ACC112 (cell line): ENCODE results near the gene KRTAP1-1.

Experiments used
- H2AFZ ChIP-seq: fragments of 200-600 bp; sonication (generic); one replicate; pipeline ENCODE4 v1.6.0; 2017; ENCODE audit warnings: antibody characterized with exemption, low read length; ENCODE audit not compliant: unreplicated experiment
- H3K27ac ChIP-seq: fragments of 200-600 bp; sonication (generic); 2 replicates; pipeline ENCODE4 v1.5.1; 2014; ENCODE audit warnings: low read depth, mild to moderate bottlenecking, antibody characterized with exemption, low read length, moderate library complexity
- H3K27me3 ChIP-seq: fragments of 200-600 bp; sonication (generic); 2 replicates; pipeline ENCODE4 v1.6.1; 2014; ENCODE audit warnings: mild to moderate bottlenecking, antibody characterized with exemption, low read length, moderate library complexity, mixed read lengths; ENCODE audit not compliant: insufficient read depth
- H3K36me3 ChIP-seq: fragments of 200-600 bp; sonication (generic); 2 replicates; pipeline ENCODE4 v1.6.1; 2016; ENCODE audit warnings: mild to moderate bottlenecking, antibody characterized with exemption, low read length, moderate library complexity, mixed read lengths; ENCODE audit not compliant: insufficient read depth
- H3K4me1 ChIP-seq: fragments of 200-600 bp; sonication (generic); one replicate; pipeline ENCODE4 v1.6.1; 2016; ENCODE audit warnings: low read length, mixed read lengths; ENCODE audit not compliant: insufficient read depth, unreplicated experiment, control insufficient read depth
- H3K4me3 ChIP-seq: fragments of 200-600 bp; sonication (generic); 2 replicates; pipeline ENCODE4 v1.5.1; 2014; ENCODE audit warnings: mild to moderate bottlenecking, low read depth, low read length
- H3K79me2 ChIP-seq: fragments of 200-600 bp; sonication (generic); one replicate; pipeline ENCODE4 v1.6.0; 2016; ENCODE audit warnings: low read length; ENCODE audit not compliant: control insufficient read depth, unreplicated experiment, insufficient read depth

The KRTAP1-1 gene

DNA sequence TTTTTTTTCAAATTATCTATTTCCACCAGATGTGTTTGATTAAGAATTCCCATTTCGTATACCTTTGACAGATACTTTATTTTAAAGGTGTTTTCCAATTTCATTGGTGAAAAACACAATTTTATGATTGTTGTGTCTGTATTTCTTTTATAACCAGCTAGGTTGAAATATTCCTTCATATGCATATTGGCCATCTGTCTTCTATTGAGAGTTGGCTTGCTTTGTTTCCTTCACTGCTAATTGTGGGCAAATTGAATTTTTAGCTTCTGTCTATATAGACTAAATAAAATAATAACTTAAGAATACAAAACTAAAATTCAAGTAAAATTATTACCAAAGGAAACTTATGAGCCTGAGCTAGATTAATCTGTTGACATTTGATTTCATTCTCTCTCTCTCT lies 46.1 kb downstream of the KRTAP1-1 start:
- Histone ChIP-seq H3K27ac (no peak overlapping the region), H3K79me2 (no peaks in the 10 kb centered on the region), H3K4me3 (no peak overlapping the region), H3K27me3 (no peaks in the 10 kb centered on the region), H2AFZ (no peak overlapping the region), H3K36me3 (no peaks in the 10 kb centered on the region), H3K4me1 (no peaks in the 10 kb centered on the region)

- Histone ChIP-seq H3K79me2 (no peaks in the 10 kb centered on the region), H2AFZ (no peak within 1 kb of the TSS), H3K27ac (no peak within 1 kb of the TSS), H3K4me3 (no peak within 1 kb of the TSS), H3K36me3 (no peaks in the 10 kb centered on the region), H3K27me3 (no peaks in the 10 kb centered on the region), H3K4me1 (no peaks in the 10 kb centered on the region)
Observed at GRCh38 chr17:40993839-40994238, 47.4 kb downstream of the KRTAP1-1 start, which contains the start of gene KRTAP3-3. Gene KRTAP3-3, minus strand, starts transcription at chr17:40994164. Its CDS starts 67 bp downstream, at chr17:40994097.

DNA sequence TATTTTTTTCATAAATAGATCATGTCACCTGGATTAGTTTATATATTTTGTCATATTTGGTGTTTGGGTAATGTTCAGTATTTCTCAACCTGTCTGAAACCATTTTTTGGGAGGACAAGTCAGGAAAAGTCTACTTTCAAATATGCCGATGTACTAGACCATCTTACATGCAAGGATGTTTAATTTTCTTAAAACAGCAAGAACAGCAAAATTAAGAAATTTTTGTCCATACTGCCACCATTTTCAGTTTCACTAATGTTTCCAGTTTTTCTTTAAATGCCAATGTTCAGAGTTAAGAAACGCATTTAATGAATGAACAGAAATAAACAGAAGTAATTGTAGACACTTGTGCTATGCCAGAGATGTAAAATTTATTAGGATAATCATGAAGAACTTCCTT lies 48.2 kb downstream of the KRTAP1-1 start:
- no peaks in the 10 kb centered on the region for H3K4me1 ChIP-seq
- H3K27ac ChIP-seq: no peak overlapping the region
- H3K36me3 ChIP-seq: no peaks in the 10 kb centered on the region
- no peaks in the 10 kb centered on the region for H3K27me3 ChIP-seq
- H2AFZ ChIP-seq: no peak overlapping the region
- no peak overlapping the region for H3K4me3 ChIP-seq
- no peaks in the 10 kb centered on the region for H3K79me2 ChIP-seq

- Histone ChIP-seq H3K36me3 (no peaks in the 10 kb centered on the region), H3K27ac (no peak overlapping the region), H3K4me3 (no peak overlapping the region), H3K27me3 (no peaks in the 10 kb centered on the region), H3K79me2 (no peaks in the 10 kb centered on the region), H3K4me1 (no peaks in the 10 kb centered on the region), H2AFZ (no peak overlapping the region)
Observed at GRCh38 chr17:40992666-40993065, 48.6 kb downstream of the KRTAP1-1 start.
